IMR-90 (cell line): Measurements from ENCODE around the gene RASL10A. TPM values are rescaled to one million over a fixed set of nuclear protein-coding genes. Genes with fewer than 3 reads are reported as not detected.

Source experiments
- ATAC-seq: fragments of 200-7000 bp; cut with Tn5 transposase; 2 replicates; pipeline ENCODE4 v1.9.1; 2020; ENCODE audit warnings: low read depth, mild to moderate bottlenecking, moderate library complexity
- BruUV-seq: library from RNA; stranded (reverse); fragments of 400-500 nt; replicated peaks from 2 replicates; lab custom pipeline; 2021; lab: Mats Ljungman, UMichigan
- CTCF ChIA-PET: fragments of 300-600 bp; formaldehyde crosslinking; extraction: SDS; loops from one replicate; lab custom pipeline; 2021; ENCODE audit warnings: antibody characterized with exemption; lab: Yijun Ruan, JAX
- POLR2A ChIA-PET: fragments of 300-600 bp; sonication (Branson Sonifier 250); formaldehyde crosslinking; loops from one replicate; lab custom pipeline; 2022; ENCODE audit warnings: antibody characterized with exemption; ENCODE audit not compliant: unreplicated experiment; lab: Charles Lee
- DNase-seq: peaks from one replicate; pipeline ENCODE4 v3.0.0; 2013
- H2AFZ ChIP-seq: replicated peaks from 2 replicates; pipeline ENCODE3; 2013; ENCODE audit warnings: low read length, mild to moderate bottlenecking; ENCODE audit not compliant: poor library complexity
- H2AK5ac ChIP-seq: 2 replicates; pipeline ENCODE4 v1.6.1; 2013; ENCODE audit warnings: low read depth, low read length, inconsistent platforms
- H2AK9ac ChIP-seq: replicated peaks from 2 replicates; pipeline ENCODE3; 2013; ENCODE audit warnings: mild to moderate bottlenecking, low read depth, low read length, moderate library complexity; ENCODE audit not compliant: poor library complexity
- H2BK120ac ChIP-seq: 2 replicates; pipeline ENCODE4 v1.6.1; 2013; ENCODE audit warnings: low read depth, low read length, inconsistent platforms
- H2BK15ac ChIP-seq: 3 replicates; pipeline ENCODE4 v1.6.1; 2013; ENCODE audit warnings: low read depth, low read length, inconsistent platforms
- H2BK20ac ChIP-seq: 2 replicates; pipeline ENCODE4 v1.6.1; 2013; ENCODE audit warnings: low read depth, mild to moderate bottlenecking, inconsistent platforms, low read length, moderate library complexity
- H2BK5ac ChIP-seq: 2 replicates; pipeline ENCODE4 v1.6.1; 2013; ENCODE audit warnings: mild to moderate bottlenecking, low read depth, low read length, inconsistent platforms; ENCODE audit not compliant: poor library complexity, severe bottlenecking
- H3K14ac ChIP-seq: replicated peaks from 2 replicates; pipeline ENCODE4 v1.6.1; 2013; ENCODE audit warnings: low read depth, low read length, inconsistent platforms
- H3K18ac ChIP-seq: 2 replicates; pipeline ENCODE4 v1.6.1; 2013; ENCODE audit warnings: low read depth, low read length, control low read depth
- H3K23ac ChIP-seq: 2 replicates; pipeline ENCODE4 v1.6.1; 2013; ENCODE audit warnings: low read depth, low read length, inconsistent platforms
- H3K27ac ChIP-seq: 2 replicates; pipeline ENCODE4 v1.5.1; 2013; ENCODE audit warnings: mild to moderate bottlenecking, control low read depth, low read length; ENCODE audit not compliant: insufficient read depth
- H3K27me3 ChIP-seq: 2 replicates; pipeline ENCODE4 v1.6.1; 2013; ENCODE audit warnings: low read length; ENCODE audit not compliant: control insufficient read depth, insufficient read depth
- H3K36me3 ChIP-seq: 2 replicates; pipeline ENCODE4 v1.6.1; 2013; ENCODE audit warnings: low read length, mixed read lengths; ENCODE audit not compliant: control insufficient read depth, insufficient read depth
- H3K4ac ChIP-seq: 2 replicates; pipeline ENCODE4 v1.6.1; 2013; ENCODE audit warnings: low read depth, low read length, inconsistent platforms
- H3K4me1 ChIP-seq: 2 replicates; pipeline ENCODE4 v1.6.1; 2013; ENCODE audit warnings: low read length, mixed read lengths; ENCODE audit not compliant: control insufficient read depth, insufficient read depth
- H3K4me2 ChIP-seq: 2 replicates; pipeline ENCODE4 v1.6.1; 2013; ENCODE audit warnings: low read depth, mild to moderate bottlenecking, control low read depth, low read length, moderate library complexity
- H3K4me3 ChIP-seq: 2 replicates; pipeline ENCODE4 v1.5.1; 2013; ENCODE audit warnings: low read depth, mild to moderate bottlenecking, control low read depth, low read length, moderate library complexity; ENCODE audit not compliant: insufficient read depth
- H3K56ac ChIP-seq: 2 replicates; pipeline ENCODE4 v1.6.1; 2013; ENCODE audit warnings: low read length, inconsistent platforms; ENCODE audit not compliant: insufficient read depth; ENCODE audit errors: extremely low read depth
- H3K79me1 ChIP-seq, 2 experiments: 2 replicates each; pipeline ENCODE4 v1.6.1; 2013; ENCODE audit warnings: low read length in 2 of 2, inconsistent platforms in 1 of 2, low read depth in 1 of 2
- H3K9ac ChIP-seq: 2 replicates; pipeline ENCODE4 v1.6.1; 2013; ENCODE audit warnings: low read depth, low read length, control low read depth
- H3K9me1 ChIP-seq: 2 replicates; pipeline ENCODE4 v1.6.1; 2013; ENCODE audit warnings: low read length, inconsistent platforms; ENCODE audit not compliant: insufficient read depth
- H3K9me3 ChIP-seq: 2 replicates; pipeline ENCODE4 v1.6.1; 2013; ENCODE audit warnings: low read length; ENCODE audit not compliant: control insufficient read depth, insufficient read depth
- H4K20me1 ChIP-seq: 2 replicates; pipeline ENCODE4 v1.6.1; 2013; ENCODE audit warnings: low read length, inconsistent platforms; ENCODE audit not compliant: insufficient read depth
- H4K5ac ChIP-seq: 2 replicates; pipeline ENCODE4 v1.6.1; 2013; ENCODE audit warnings: mild to moderate bottlenecking, low read depth, low read length, control low read depth
- H4K8ac ChIP-seq, 2 experiments: 2 replicates each; pipeline ENCODE4 v1.6.1; 2013; ENCODE audit warnings: low read depth in 2 of 2, low read length in 2 of 2, control low read depth in 1 of 2, inconsistent platforms in 1 of 2
- H4K91ac ChIP-seq: 2 replicates; pipeline ENCODE4 v1.6.1; 2013; ENCODE audit warnings: low read depth, low read length, inconsistent platforms; ENCODE audit not compliant: insufficient read depth
- BHLHE40 ChIP-seq: fragments of 150-350 bp; IDR thresholded peaks from 2 replicates; pipeline ENCODE4 v1.6.1; 2016; ENCODE audit warnings: mild to moderate bottlenecking, low read depth, low read length
- CEBPB ChIP-seq: IDR thresholded peaks from 2 replicates; pipeline ENCODE4 v1.6.1; 2012; ENCODE audit warnings: low read depth, low read length, improper control_type of control experiment
- CHD1 ChIP-seq: IDR thresholded peaks from 2 replicates; pipeline ENCODE4 v1.6.1; 2012; ENCODE audit warnings: low read depth, low read length, improper control_type of control experiment
- CTCF ChIP-seq: conservative IDR thresholded peaks from 2 replicates; pipeline ENCODE4 v1.5.1; 2012; ENCODE audit warnings: mild to moderate bottlenecking, low read depth, low read length, improper control_type of control experiment
- ELK1 ChIP-seq: fragments of 150-350 bp; IDR thresholded peaks from 2 replicates; pipeline ENCODE4 v1.6.1; 2016; ENCODE audit warnings: low read depth, mild to moderate bottlenecking, low read length, moderate library complexity, borderline replicate concordance
- NFE2L2 ChIP-seq: fragments of 150-350 bp; IDR thresholded peaks from 2 replicates; pipeline ENCODE4 v1.6.1; 2016; ENCODE audit warnings: low read depth, mild to moderate bottlenecking, low read length
- POLR2A ChIP-seq: IDR thresholded peaks from 2 replicates; pipeline ENCODE4 v1.6.1; 2012; ENCODE audit warnings: mild to moderate bottlenecking, low read depth, low read length
- RAD21 ChIP-seq: IDR thresholded peaks from 2 replicates; pipeline ENCODE4 v1.6.1; 2012; ENCODE audit warnings: low read length, improper control_type of control experiment
- WGBS, 2 experiments: methylation state at CpG; one replicate each; pipeline versions ENCODE4 v1.1.5 to v1.1.7; 2013; ENCODE audit warnings: missing lambda C conversion rate in 2 of 2; ENCODE audit not compliant: insufficient read length in 1 of 2; ENCODE audit errors: extremely low coverage in 2 of 2; 5-methylcytosine and 5-hydroxymethylcytosine counted together
- dilution Hi-C: fragments of 300-500 bp; cut with HindIII; formaldehyde crosslinking; loops from one replicate; pipeline ENCODE4 v1.14.3; 2018; ENCODE audit warnings: low sequenced_read_pairs; ENCODE audit not compliant: unreplicated experiment
- in situ Hi-C: fragments of 300-500 bp; cut with MboI; formaldehyde crosslinking; loops from 3 replicates; pipeline ENCODE4 v1.14.3; 2019; ENCODE audit warnings: low sequenced_read_pairs, inconsistent platforms, mixed read lengths
- intact Hi-C: fragments of 100-400 bp; cut with micrococcal nuclease; formaldehyde crosslinking; loops from 2 replicates; pipeline ENCODE4 v1.10.0; 2022
- polyA plus RNA-seq, 3 experiments: library from polyadenylated mRNA; depleted of rRNA; stranded (reverse); fragments of >200 nt; gene quantifications; 2 replicates each; pipeline ENCODE4 v1.2.3, GENCODE V29; 2012; ENCODE audit warnings: low replicate concordance in 1 of 3
- total RNA-seq: library from RNA; depleted of rRNA; stranded (reverse); fragments of >200 nt; gene quantifications from 2 replicates; pipeline ENCODE4 v1.2.3, GENCODE V29; 2012

The RASL10A gene
- total and polyA plus RNA-seq, 2 of the 4 experiments (the other 2 are of a cell fraction): 0.26 TPM; not detected in 1

GRCh38 chr22:29344137-29344536 is 28.6 kb upstream of the RASL10A start:
- no peak overlapping the region for H4K91ac ChIP-seq
- H3K4me2 ChIP-seq: no peak overlapping the region
- no peaks in the 10 kb centered on the region for H3K9me1 ChIP-seq
- ChIA-PET CTCF (interaction anchor here (0.6 kb wide), 1 partner anchor 141 kb away, joined by 3 read pairs; no protein-coding TSS in a partner anchor), POLR2A (no interaction called here)
- intact Hi-C loops: no loop called here
- no peak overlapping the region for H4K5ac ChIP-seq
- ATAC-seq: peak; percentile 33
- no peak overlapping the region for H3K18ac ChIP-seq
- TF ChIP-seq POLR2A (no peak), BHLHE40 (no peak), ELK1 (no peak), CHD1 (no peak), NFE2L2 (no peak), RAD21 (no peak), CEBPB (no peak), CTCF (no peak)
- H2BK15ac ChIP-seq: no peak overlapping the region
- dilution Hi-C loops: no loop called here
- in situ Hi-C loops: no loop called here
- H2BK20ac ChIP-seq: no peak overlapping the region
- no peak overlapping the region for H4K8ac ChIP-seq
- H4K20me1 ChIP-seq: peaks cover 11% of the 10 kb centered on the region; the same call in 1 of the 2 replicates
- WGBS, 2 experiments: 40% methylated on average over 1 of the region's 5 CpGs; no CpG with 5 or more reads in 1 of the 2 experiments
- H3K56ac ChIP-seq: no peak overlapping the region
- H3K4ac ChIP-seq: no peak overlapping the region
- no peak overlapping the region for H3K23ac ChIP-seq
- H3K27ac ChIP-seq: no peak overlapping the region
- no TSS peak for BruUV-seq
- no peak overlapping the region for H2BK120ac ChIP-seq
- H2BK5ac ChIP-seq: no peak overlapping the region
- no peaks in the 10 kb centered on the region for H3K9me3 ChIP-seq
- peaks cover 50% of the 10 kb centered on the region for H3K36me3 ChIP-seq
- peak; percentile 79 for DNase-seq
- no peak overlapping the region for H2AK9ac ChIP-seq
- H3K14ac ChIP-seq: no peak overlapping the region
- no peaks in the 10 kb centered on the region for H3K79me1 ChIP-seq
- no peak overlapping the region for H3K4me3 ChIP-seq
- no peak overlapping the region for H2AFZ ChIP-seq
- H3K4me1 ChIP-seq: no peaks in the 10 kb centered on the region
- H3K27me3 ChIP-seq: no peaks in the 10 kb centered on the region
- no peak overlapping the region for H2AK5ac ChIP-seq
- no peak overlapping the region for H3K9ac ChIP-seq
